Uterus (tissue), 2 donors: Measurements from ENCODE around the gene STX18.

Experiments
- CTCF ChIP-seq, 4 experiments: fragments of 200-600 bp in 2 of 4; fragments of 450-650 bp in 2 of 4; sonication (generic) in 2 of 4; IDR thresholded peaks; one replicate each; pipeline ENCODE4 v1.5.1; 2016 to 2019; ENCODE audit warnings: antibody characterized with exemption in 4 of 4, mild to moderate bottlenecking in 2 of 4, moderate library complexity in 1 of 4
- POLR2A ChIP-seq, 2 donors: fragments of 450-650 bp; IDR thresholded peaks; one replicate each; pipeline ENCODE4 v1.6.1; 2016; ENCODE audit warnings: antibody characterized with exemption in 2 of 2, mild to moderate bottlenecking in 1 of 2, moderate library complexity in 1 of 2

GRCh38 chr4:4409416-4410115 lies 132.3 kb downstream of the STX18 start:
- TF ChIP-seq CTCF (IDR thresholded peaks at IDR 0.05) (no peak), POLR2A (IDR thresholded peaks at IDR 0.05) (no peak)
